ENCODE measurements around the gene TUBB1. TPM values are rescaled to one million over a fixed set of nuclear protein-coding genes. Genes with fewer than 3 reads are reported as not detected.

Gene TUBB1
- total RNA-seq, 1 donor from 2014 or later, result not detected

GRCh38 chr20:59020938-59021551 lies 1.8 kb downstream of the TUBB1 start:
- Mint-ChIP-seq H3K4me3 (ENCODE audit: unreplicated experiment) (no peak overlapping the region), H3K4me1 (ENCODE audit: low read depth) (peaks cover 30% of the 10 kb centered on the region)
- no peak for DNase-seq (ENCODE audit: low spot score)

GRCh38 chr20:59022754-59023153 lies 3.5 kb downstream of the TUBB1 start:
- H3K4me3 Mint-ChIP-seq (ENCODE audit: unreplicated experiment), result no peak overlapping the region

More at GRCh38 chr20:59020938-59021551, 1.8 kb downstream of the TUBB1 start:
- H3K27me3 Mint-ChIP-seq (ENCODE audit: low read depth), result no peaks in the 10 kb centered on the region
- H3K27ac Mint-ChIP-seq (ENCODE audit: unreplicated experiment), result peak overlapping the region; percentile 88
- H3K9me3 Mint-ChIP-seq (ENCODE audit: low read depth), result no peaks in the 10 kb centered on the region
- peaks cover 14% of the 10 kb centered on the region for H3K36me3 Mint-ChIP-seq (ENCODE audit: low read depth)
- TF ChIP-seq CTCF (IDR thresholded peaks at IDR 0.05), result no peak

DNA sequence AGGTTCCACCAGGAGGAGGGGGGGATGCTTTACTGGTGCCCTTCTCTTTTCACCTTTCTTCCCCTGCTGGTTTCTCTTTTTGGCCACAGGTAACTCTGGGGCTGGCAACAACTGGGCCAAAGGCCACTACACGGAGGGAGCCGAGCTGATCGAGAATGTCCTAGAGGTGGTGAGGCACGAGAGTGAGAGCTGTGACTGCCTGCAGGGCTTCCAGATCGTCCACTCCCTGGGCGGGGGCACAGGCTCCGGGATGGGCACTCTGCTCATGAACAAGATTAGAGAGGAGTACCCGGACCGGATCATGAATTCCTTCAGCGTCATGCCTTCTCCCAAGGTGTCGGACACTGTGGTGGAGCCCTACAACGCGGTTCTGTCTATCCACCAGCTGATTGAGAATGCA lies 4.4 kb downstream of the TUBB1 start:
- no peak for DNase-seq (ENCODE audit: low spot score)
- no peak for TF ChIP-seq CTCF (IDR thresholded peaks at IDR 0.05)
- H3K27ac Mint-ChIP-seq (ENCODE audit: unreplicated experiment), result peak overlapping the region; percentile 12
- H3K36me3 Mint-ChIP-seq (ENCODE audit: low read depth), result peaks cover 22% of the 10 kb centered on the region
- no peaks in the 10 kb centered on the region for H3K9me3 Mint-ChIP-seq (ENCODE audit: low read depth)
- H3K4me3 Mint-ChIP-seq (ENCODE audit: unreplicated experiment), result no peak overlapping the region
- no peaks in the 10 kb centered on the region for H3K27me3 Mint-ChIP-seq (ENCODE audit: low read depth)
- H3K4me1 Mint-ChIP-seq (ENCODE audit: low read depth), result peaks cover 40% of the 10 kb centered on the region

More at GRCh38 chr20:59022754-59023153, 3.5 kb downstream of the TUBB1 start:
- TF ChIP-seq CTCF (IDR thresholded peaks at IDR 0.05), result no peak
- Mint-ChIP-seq H3K4me1 (ENCODE audit: low read depth) (peaks cover 32% of the 10 kb centered on the region), H3K36me3 (ENCODE audit: low read depth) (peaks cover 20% of the 10 kb centered on the region), H3K27me3 (ENCODE audit: low read depth) (no peaks in the 10 kb centered on the region), H3K9me3 (ENCODE audit: low read depth) (no peaks in the 10 kb centered on the region), H3K27ac (ENCODE audit: unreplicated experiment) (no peak overlapping the region)
- no peak for DNase-seq (ENCODE audit: low spot score)

DNA sequence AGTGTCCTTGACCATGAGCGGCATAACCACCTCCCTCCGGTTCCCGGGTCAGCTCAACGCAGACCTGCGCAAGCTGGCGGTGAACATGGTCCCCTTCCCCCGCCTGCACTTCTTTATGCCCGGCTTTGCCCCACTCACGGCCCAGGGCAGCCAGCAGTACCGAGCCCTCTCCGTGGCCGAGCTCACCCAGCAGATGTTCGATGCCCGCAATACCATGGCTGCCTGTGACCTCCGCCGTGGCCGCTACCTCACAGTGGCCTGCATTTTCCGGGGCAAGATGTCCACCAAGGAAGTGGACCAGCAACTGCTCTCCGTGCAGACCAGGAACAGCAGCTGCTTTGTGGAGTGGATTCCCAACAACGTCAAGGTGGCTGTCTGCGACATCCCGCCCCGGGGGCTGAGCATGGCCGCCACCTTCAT lies 4.9 kb downstream of the TUBB1 start:
- Mint-ChIP-seq H3K4me1 (ENCODE audit: low read depth) (peaks cover 45% of the 10 kb centered on the region), H3K4me3 (ENCODE audit: unreplicated experiment) (no peak overlapping the region), H3K27ac (ENCODE audit: unreplicated experiment) (no peak overlapping the region), H3K9me3 (ENCODE audit: low read depth) (no peaks in the 10 kb centered on the region), H3K27me3 (ENCODE audit: low read depth) (no peaks in the 10 kb centered on the region), H3K36me3 (ENCODE audit: low read depth) (peaks cover 22% of the 10 kb centered on the region)
- no peak for TF ChIP-seq CTCF (IDR thresholded peaks at IDR 0.05)
- no peak for DNase-seq (ENCODE audit: low spot score)

- no peak overlapping the region for H3K4me3 Mint-ChIP-seq (ENCODE audit: unreplicated experiment)
- H3K9me3 Mint-ChIP-seq (ENCODE audit: low read depth), result no peaks in the 10 kb centered on the region
- no peak for TF ChIP-seq CTCF (IDR thresholded peaks at IDR 0.05)
- H3K4me1 Mint-ChIP-seq (ENCODE audit: low read depth), result peaks cover 55% of the 10 kb centered on the region
- H3K27me3 Mint-ChIP-seq (ENCODE audit: low read depth), result no peaks in the 10 kb centered on the region
- H3K36me3 Mint-ChIP-seq (ENCODE audit: low read depth), result peaks cover 27% of the 10 kb centered on the region
- no peak for DNase-seq (ENCODE audit: low spot score)
- no peak overlapping the region for H3K27ac Mint-ChIP-seq (ENCODE audit: unreplicated experiment)
These were observed 5.9 kb downstream of the TUBB1 start for GRCh38 chr20:59025086-59025485.

Measured in chondrocyte (in vitro differentiated cells).